Measurements from ENCODE around the gene SLC25A26.
"Not testable (repeated sequence)": the region's sequence is repeated elsewhere in the genome, so short reads cannot be mapped to it uniquely, and the experiment has no call there.

DNA sequence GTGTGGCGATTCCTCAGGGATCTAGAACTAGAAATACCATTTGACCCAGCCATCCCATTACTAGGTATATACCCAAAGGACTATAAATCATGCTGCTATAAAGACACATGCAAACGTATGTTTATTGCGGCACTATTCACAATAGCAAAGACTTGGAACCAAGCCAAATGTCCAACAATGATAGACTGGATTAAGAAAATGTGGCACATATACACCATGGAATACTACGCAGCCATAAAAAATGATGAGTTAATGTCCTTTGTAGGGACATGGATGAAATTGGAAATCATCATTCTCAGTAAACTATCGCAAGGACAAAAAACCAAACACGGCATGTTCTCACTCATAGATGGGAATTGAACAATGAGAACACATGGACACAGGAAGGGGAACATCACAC, 54.0 kb downstream of the SLC25A26 start:
- TF ChIP-seq EP300, POLR2A (IDR thresholded peaks at IDR 0.05): not testable (repeated sequence)
- TF ChIP-seq, protein P1, sequence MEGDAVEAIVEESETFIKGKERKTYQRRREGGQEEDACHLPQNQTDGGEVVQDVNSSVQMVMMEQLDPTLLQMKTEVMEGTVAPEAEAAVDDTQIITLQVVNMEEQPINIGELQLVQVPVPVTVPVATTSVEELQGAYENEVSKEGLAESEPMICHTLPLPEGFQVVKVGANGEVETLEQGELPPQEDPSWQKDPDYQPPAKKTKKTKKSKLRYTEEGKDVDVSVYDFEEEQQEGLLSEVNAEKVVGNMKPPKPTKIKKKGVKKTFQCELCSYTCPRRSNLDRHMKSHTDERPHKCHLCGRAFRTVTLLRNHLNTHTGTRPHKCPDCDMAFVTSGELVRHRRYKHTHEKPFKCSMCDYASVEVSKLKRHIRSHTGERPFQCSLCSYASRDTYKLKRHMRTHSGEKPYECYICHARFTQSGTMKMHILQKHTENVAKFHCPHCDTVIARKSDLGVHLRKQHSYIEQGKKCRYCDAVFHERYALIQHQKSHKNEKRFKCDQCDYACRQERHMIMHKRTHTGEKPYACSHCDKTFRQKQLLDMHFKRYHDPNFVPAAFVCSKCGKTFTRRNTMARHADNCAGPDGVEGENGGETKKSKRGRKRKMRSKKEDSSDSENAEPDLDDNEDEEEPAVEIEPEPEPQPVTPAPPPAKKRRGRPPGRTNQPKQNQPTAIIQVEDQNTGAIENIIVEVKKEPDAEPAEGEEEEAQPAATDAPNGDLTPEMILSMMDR (IDR thresholded peaks at IDR 0.05), result not testable (repeated sequence)

Measured in tibial nerve (tissue), 4 donors.